OCI-M2 (cell line): Measurements from ENCODE around the gene CELF4.

Source experiments
- DNase-seq: peaks from one replicate; lab custom pipeline; 2025; ENCODE audit not compliant: unreplicated experiment; lab: John Stamatoyannopoulos, UW

Gene CELF4

DNA sequence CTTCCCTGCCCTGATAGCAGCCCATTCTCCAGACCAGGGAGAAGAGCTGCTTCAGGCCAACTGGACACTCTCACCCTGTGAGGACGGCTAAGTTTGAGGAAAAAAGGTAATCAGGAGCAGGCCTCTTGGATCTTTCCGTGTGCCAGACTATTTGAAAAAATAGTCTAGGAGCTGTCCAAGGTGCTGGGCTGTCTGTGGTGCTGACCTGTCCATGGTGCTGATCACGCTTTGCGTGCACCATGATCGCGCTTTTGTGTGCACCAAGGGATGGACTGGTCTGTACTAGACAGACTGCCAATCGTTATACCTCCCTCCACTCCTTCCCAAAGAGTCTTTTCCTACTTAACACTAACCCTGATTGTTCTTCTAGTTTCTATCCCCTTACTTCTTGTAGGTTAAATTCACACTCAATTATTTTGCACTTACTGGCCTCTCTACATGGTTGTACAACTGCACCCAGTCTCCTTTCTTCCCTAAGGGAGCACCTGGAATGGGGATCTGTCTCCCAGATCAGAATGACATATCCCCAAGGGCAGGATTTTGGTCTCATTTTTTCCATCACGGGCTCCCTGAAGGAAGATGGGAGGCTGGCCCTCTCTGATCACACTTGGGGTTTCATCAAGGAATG lies 295.4 kb downstream of the CELF4 start:
- no peak for DNase-seq

DNA sequence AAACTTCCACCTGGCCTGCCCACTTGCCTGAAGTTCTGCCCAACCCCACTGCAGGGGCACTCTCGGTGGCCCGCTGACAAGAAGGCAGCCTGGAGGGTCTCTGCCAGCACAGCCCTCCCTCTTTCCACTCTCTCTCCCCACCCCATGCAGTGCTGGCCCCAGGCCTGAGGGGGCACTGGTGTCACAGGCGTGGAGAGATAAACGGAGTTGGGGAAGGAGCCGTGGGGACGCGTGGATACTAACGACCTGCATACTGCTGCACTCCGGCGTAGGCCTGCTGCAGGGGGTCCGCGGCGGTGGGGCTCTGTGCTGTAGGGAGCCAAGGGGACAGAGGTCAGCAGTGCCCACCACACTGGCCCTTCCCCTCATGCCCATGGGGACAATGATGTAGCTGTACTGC lies 299.3 kb downstream of the CELF4 start:
- DNase-seq = no peak

- no peak for DNase-seq
These were observed 300.2 kb downstream of the CELF4 start for GRCh38 chr18:37265382-37265781.

GRCh38 chr18:37264956-37265355 lies 300.6 kb downstream of the CELF4 start:
- DNase-seq = no peak

GRCh38 chr18:37261988-37262387 lies 303.6 kb downstream of the CELF4 start:
- DNase-seq = no peak

DNA sequence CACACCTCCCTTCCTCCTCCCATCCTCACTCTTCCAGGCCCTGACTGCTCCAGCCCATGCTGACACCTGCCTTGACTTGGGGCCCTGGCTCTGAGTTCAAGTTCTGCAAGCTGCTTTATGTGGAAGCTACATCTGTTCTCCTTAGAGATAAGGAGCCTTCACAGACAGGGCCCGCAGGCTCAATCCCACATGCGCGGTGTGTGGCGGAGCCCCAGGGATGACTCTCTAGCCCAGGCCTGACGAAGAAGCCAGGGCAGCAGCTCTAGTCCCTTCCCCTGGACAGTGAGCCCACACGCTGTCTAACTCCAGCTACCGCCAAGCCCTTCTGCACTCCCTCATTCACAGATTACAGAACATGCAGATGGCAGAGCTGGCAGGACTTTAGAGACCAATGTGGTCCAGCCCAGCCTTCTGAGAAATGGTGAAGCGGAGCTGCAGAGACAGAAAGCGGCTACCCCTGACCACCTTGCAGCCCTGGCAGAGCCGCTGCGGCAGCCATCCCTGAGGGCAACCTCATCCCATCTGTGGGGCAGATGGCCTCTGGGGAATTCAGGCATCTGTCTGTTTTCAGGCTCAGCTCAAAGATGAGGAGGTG lies 304.3 kb downstream of the CELF4 start:
- DNase-seq = no peak

DNA sequence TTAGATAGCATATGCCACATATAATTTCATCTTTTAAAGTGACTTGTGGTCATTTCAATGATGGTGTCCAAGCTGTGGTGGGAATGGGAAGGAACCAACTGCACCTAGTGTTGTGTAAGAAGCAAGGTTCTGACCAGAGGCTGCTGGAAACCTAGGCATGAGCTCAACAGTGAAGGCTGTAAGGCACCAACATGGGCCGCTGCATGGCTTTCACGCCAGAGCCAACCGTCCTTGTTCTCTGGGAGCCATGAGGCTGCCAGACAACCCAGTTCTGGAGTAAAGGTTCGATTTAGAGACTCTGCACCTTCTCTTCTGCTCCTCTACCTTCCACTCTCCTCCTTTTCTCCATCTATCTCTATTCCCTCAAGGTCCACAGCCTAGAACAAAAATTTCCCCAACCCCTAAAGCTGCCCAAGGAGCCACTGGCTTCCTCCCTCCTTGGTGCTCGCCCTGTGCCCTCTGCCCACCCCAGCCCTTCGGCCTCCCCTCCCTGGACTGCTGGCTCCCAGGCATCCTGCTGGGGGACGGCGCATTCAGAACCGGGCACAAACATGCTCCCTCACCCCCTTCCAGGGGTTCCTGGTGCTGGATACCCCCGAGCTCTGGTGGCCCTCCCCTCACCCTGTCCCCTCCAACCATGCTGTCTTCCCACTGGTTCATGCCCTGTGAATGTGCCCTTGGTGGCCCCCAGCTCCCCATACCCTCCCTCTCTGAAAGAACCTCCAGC lies 305.1 kb downstream of the CELF4 start:
- DNase-seq = no peak

DNA sequence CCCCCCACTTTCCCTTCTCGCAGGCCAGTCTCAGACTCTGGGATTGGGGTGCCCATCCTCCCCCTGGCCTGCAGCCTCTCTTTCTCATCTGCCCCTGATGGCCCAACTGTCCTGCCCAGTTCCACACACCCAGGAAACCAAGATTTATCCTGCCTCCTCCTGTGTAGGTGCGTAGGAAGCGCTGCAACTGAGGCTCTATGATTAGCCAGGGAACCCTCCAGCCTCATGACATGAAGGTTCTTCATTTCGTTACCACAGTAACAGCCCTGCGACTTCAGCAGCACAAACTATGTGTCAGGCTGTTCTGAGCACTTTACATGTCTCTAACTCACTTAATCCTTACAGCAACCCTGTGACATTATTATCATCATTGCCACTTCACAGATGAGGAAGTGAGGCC lies 305.9 kb downstream of the CELF4 start:
- DNase-seq = no peak

- DNase-seq = no peak
These were observed 306.8 kb downstream of the CELF4 start for GRCh38 chr18:37258819-37259218.

DNA sequence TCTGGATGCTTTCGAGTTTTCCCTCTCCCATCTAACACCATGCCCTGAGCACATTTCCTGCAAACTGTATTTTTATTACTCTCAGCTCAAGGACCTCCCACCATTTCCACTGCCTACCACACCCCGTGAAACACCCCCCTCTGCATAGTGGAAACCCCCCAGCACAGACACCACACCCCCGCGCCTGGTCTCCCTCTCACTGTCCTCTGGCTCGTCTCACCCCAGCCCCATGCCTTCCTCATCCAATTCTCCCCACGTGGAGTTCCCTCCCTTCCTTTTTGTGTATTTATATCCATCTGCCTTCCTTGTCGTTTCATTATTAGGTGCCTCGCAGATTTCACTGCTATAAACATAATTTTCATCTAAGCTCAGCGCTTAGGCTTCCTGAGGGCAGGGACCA lies 307.5 kb downstream of the CELF4 start:
- no peak for DNase-seq

- no peak for DNase-seq
These were observed 310.6 kb downstream of the CELF4 start for GRCh38 chr18:37254973-37255372.

- DNase-seq = no peak
These were observed 311.3 kb downstream of the CELF4 start for GRCh38 chr18:37254236-37254754.

- DNase-seq = no peak
These were observed 312.0 kb downstream of the CELF4 start for GRCh38 chr18:37253394-37254235.

- DNase-seq = no peak
These were observed 312.7 kb downstream of the CELF4 start for GRCh38 chr18:37252854-37253393.

- no peak for DNase-seq
These were observed 313.3 kb downstream of the CELF4 start for GRCh38 chr18:37252342-37252741.

- DNase-seq = no peak
These were observed 313.9 kb downstream of the CELF4 start for GRCh38 chr18:37251679-37252078.

DNA sequence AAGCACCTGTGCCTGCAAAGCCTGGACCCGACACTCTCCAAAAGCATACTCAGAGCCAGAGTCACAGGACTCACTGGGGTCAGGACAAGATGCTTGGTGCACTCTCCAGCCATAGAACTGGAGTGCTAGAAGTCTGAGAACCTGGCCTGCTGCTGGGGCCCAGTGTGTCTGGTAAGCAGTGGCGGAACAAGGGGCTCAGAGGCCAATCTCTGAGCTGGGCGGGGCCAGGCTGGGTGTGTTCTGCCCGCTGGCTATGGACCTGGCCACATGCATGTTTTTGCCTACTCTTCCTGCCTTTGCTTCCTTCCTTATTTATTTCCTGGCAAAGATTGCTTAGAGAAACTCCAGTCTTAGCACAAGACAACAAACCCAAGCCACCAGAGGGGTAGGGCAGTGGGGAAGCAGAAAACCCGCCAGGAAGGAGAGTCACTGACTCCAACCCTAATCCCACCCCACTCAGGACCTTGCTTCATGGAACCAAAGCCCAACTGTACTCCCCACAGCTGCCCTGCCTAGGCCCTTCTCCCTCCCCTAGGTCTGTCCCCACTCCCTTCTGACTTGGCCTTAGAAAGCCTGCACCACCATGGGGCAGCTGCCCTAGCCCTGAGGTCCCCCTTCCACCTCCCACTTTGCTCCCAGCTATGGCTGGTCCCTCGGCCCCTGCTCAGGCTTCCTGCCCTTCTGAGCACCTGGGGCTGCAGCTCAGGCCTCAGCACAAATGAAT lies 315.5 kb downstream of the CELF4 start:
- no peak for DNase-seq

DNA sequence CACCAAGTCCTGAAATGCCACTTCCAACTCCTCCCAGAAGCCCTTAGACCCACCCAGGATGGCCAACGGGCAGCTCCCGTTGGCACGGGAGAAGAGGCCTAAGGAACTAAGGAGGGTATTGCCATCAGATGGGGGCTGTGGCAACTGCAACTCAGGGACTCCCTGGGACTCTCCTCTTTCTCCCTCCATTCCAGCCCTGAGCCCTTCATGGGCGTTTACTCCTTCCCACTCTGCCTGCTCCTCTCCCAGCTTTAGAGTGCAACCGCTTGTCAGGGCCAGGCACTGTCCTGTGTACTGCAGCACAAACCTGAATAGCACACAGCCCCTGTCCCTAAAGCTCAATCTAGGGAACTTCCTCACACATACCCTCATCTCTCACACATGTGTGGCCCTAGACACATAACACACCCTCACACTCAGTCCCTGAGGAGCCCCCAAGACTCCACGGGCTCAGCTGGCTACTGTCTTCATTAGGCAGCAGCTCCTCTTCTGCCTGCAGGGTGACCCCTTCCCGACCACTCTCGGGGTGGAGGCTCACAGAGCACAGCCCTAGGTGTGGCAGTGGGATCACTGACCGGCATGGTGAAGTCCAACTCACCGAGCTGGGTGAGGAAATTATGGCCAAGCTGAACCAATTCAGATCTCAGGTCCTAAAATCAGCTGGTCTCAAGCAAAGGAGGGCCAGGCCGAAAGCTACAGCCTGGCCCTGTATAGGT lies 316.3 kb downstream of the CELF4 start:
- DNase-seq = no peak

- DNase-seq = no peak
These were observed 317.3 kb downstream of the CELF4 start for GRCh38 chr18:37248281-37248680.
